Natural killer cell (primary cell): ENCODE data around the gene TMTC2. TPM values are rescaled to one million over a fixed set of nuclear protein-coding genes. Genes with fewer than 3 reads are reported as not detected.

Experiments
- ATAC-seq, 3 donors: fragments of 150-1000 bp in 2 of 3; fragments of 200-7000 bp in 1 of 3; cut with Tn5 transposase; 1 replicate in 1 of 3; 2 replicates in 2 of 3; pipeline ENCODE4 v1.10.0; 2021; ENCODE audit warnings: mild to moderate bottlenecking in 2 of 3, moderate library complexity in 2 of 3
- DNase-seq, 2 donors: peaks; one replicate each; pipeline versions ENCODE4 v3.0.0 to v3.0.0-alpha.2; 2013 to 2021; ENCODE audit warnings: mixed read lengths in 1 of 2
- H3K27ac ChIP-seq: one replicate; pipeline ENCODE4 v1.5.1; 2013; ENCODE audit warnings: mild to moderate bottlenecking, low read length
- H3K27me3 ChIP-seq: one replicate; pipeline ENCODE4 v1.6.1; 2013; ENCODE audit warnings: low read length; ENCODE audit not compliant: control insufficient read depth, insufficient read depth
- H3K36me3 ChIP-seq: one replicate; pipeline ENCODE4 v1.6.1; 2013; ENCODE audit warnings: low read length; ENCODE audit not compliant: control insufficient read depth, insufficient read depth
- H3K4me1 ChIP-seq: one replicate; pipeline ENCODE4 v1.6.1; 2013; ENCODE audit warnings: low read length; ENCODE audit not compliant: control insufficient read depth, insufficient read depth
- H3K4me3 ChIP-seq: one replicate; pipeline ENCODE4 v1.5.1; 2013; ENCODE audit warnings: low read length
- H3K9me3 ChIP-seq: one replicate; pipeline ENCODE4 v1.6.1; 2013; ENCODE audit warnings: low read length; ENCODE audit not compliant: control insufficient read depth, insufficient read depth
- H3K27ac Mint-ChIP-seq, 2 donors: one replicate each; pipeline ENCODE4 v1.8.0; 2022; ENCODE audit warnings: mild to moderate bottlenecking in 2 of 2, mixed read lengths in 2 of 2, moderate library complexity in 1 of 2
- H3K27me3 Mint-ChIP-seq, 2 donors: one replicate each; pipeline ENCODE4 v1.8.0; 2022; ENCODE audit warnings: low read depth in 2 of 2, mixed read lengths in 2 of 2
- H3K36me3 Mint-ChIP-seq: one replicate; pipeline ENCODE4 v1.8.0; 2022; ENCODE audit warnings: mixed read lengths
- H3K4me1 Mint-ChIP-seq, 2 donors: one replicate each; pipeline ENCODE4 v1.8.0; 2022; ENCODE audit warnings: mixed read lengths in 2 of 2
- H3K4me3 Mint-ChIP-seq: one replicate; pipeline ENCODE4 v1.8.0; 2022; ENCODE audit warnings: mild to moderate bottlenecking, moderate library complexity, mixed read lengths
- H3K9me3 Mint-ChIP-seq, 2 donors: one replicate each; pipeline ENCODE4 v1.8.0; 2022; ENCODE audit warnings: mixed read lengths in 2 of 2
- whole genome bisulfite sequencing: methylation state at CpG from one replicate; pipeline ENCODE4 v1.1.7; 2013; ENCODE audit warnings: missing lambda C conversion rate; ENCODE audit not compliant: insufficient coverage; 5-methylcytosine and 5-hydroxymethylcytosine counted together
- intact Hi-C: fragments of 100-400 bp; cut with micrococcal nuclease; formaldehyde crosslinking; loops from one replicate; pipeline ENCODE4 v1.14.2; 2022
- total RNA-seq, 4 donors: library from RNA; stranded (reverse); fragments of 120-200 nt in 1 of 4; gene quantifications; one replicate each; pipeline versions ENCODE4 v1.2.3 to v1.2.4, GENCODE V29; 2013 to 2022
- TF ChIP-seq, protein P1 (sequence below): fragments of 200-600 bp; IDR thresholded peaks from one replicate; pipeline ENCODE4 v1.8.0; 2022; ENCODE audit warnings: antibody characterized with exemption

TMTC2 gene
- total RNA-seq, 3 donors from 2014 or later (not counting 1 experiment from before 2014, with no cell fraction given) = 1.4 to 2.3 (median 1.6) TPM

DNA sequence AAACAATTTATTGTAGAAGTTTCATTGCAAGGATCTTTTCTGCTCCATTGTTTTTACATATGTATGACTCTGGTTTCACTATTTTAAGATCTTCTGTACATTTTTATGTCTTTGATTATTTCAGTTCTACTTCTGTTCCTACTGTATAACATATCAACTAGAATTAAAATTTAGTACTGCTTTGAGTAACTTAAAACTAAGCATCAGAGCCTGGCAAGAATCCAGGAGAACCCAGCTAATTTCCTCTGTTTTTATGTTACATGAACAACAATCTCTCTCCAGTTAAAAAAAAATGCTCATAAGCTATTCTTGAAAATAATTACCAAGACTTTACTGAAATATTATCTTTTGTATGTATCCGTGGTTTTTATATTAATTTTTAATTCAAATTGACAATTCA is 370.7 kb downstream of the TMTC2 start:
- Histone ChIP-seq H3K36me3 (no peaks in the 10 kb centered on the region), H3K27ac (no peak overlapping the region), H3K9me3 (no peaks in the 10 kb centered on the region), H3K4me3 (no peak overlapping the region), H3K4me1 (no peaks in the 10 kb centered on the region), H3K27me3 (no peaks in the 10 kb centered on the region)
- no CpG with 5 or more reads among the region's 1 CpG for WGBS
- intact Hi-C loops = no loop called here
- TF ChIP-seq, protein P1, sequence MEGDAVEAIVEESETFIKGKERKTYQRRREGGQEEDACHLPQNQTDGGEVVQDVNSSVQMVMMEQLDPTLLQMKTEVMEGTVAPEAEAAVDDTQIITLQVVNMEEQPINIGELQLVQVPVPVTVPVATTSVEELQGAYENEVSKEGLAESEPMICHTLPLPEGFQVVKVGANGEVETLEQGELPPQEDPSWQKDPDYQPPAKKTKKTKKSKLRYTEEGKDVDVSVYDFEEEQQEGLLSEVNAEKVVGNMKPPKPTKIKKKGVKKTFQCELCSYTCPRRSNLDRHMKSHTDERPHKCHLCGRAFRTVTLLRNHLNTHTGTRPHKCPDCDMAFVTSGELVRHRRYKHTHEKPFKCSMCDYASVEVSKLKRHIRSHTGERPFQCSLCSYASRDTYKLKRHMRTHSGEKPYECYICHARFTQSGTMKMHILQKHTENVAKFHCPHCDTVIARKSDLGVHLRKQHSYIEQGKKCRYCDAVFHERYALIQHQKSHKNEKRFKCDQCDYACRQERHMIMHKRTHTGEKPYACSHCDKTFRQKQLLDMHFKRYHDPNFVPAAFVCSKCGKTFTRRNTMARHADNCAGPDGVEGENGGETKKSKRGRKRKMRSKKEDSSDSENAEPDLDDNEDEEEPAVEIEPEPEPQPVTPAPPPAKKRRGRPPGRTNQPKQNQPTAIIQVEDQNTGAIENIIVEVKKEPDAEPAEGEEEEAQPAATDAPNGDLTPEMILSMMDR = no peak
- H3K4me1 Mint-ChIP-seq = no peaks in the 10 kb centered on the region
- H3K4me3 Mint-ChIP-seq = no peak overlapping the region
- H3K36me3 Mint-ChIP-seq = no peaks in the 10 kb centered on the region
- H3K27ac Mint-ChIP-seq = no peak overlapping the region
- no peak for ATAC-seq
- H3K9me3 Mint-ChIP-seq = peaks cover 0 to 4% of the 10 kb centered on the region in 2 donors
- no peak for DNase-seq
- H3K27me3 Mint-ChIP-seq = no peaks in the 10 kb centered on the region

DNA sequence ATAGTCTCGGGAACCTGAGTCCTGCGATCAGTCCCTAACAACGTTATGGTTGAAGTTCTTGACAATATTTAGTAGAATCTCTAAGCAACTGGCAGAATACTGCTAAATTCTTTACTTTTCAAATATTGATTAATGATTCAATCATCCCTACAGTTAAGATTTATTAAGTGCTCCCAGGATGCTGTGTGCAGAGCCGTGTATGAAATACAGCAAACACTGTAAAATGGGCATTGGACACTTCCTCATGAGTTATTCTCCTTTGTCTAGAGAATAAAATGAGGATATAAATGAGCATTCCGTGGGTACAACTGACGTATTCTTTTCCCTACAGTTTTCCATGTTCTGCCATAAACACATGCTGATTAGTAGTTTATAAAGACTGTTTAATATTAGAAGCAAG is 372.4 kb downstream of the TMTC2 start:
- DNase-seq = no peak
- Histone ChIP-seq H3K27me3 (no peaks in the 10 kb centered on the region), H3K36me3 (no peaks in the 10 kb centered on the region), H3K27ac (no peak overlapping the region), H3K4me3 (no peak overlapping the region), H3K9me3 (no peaks in the 10 kb centered on the region), H3K4me1 (no peaks in the 10 kb centered on the region)
- Mint-ChIP-seq H3K4me3 (no peak overlapping the region), H3K27ac (no peak overlapping the region), H3K27me3 (no peaks in the 10 kb centered on the region), H3K9me3 (peaks cover 0 to 6% of the 10 kb centered on the region in 2 donors), H3K4me1 (no peaks in the 10 kb centered on the region), H3K36me3 (no peaks in the 10 kb centered on the region)
- TF ChIP-seq, protein P1 = no peak
- ATAC-seq = no peak
- intact Hi-C loops = no loop called here
- WGBS = 51% methylated on average over 5 of the region's 6 CpGs

DNA sequence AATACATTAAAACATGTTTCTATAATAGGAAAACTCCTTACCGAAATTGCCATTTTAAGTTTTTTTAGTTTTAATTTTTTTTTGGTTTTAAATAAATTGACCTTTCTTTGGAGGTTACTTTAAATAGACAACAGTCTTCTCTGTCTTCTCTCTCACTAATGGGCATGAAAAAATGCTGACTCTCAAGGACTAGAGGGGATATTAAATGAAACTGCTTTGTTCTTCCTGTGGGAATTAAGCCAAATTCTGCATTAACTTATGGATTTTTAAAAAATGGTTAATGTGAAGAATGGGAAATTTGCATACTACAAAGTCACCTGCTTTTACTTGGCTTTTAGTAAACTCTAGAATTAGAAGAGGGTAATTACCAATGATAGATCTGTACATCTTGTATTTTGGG is 378.9 kb downstream of the TMTC2 start:
- TF ChIP-seq, protein P1 = no peak
- WGBS = no CpG with 5 or more reads among the region's 1 CpG
- DNase-seq = no peak
- no peaks in the 10 kb centered on the region for H3K4me1 ChIP-seq
- no peaks in the 10 kb centered on the region for H3K36me3 ChIP-seq
- no peak for ATAC-seq
- no peak overlapping the region for H3K27ac ChIP-seq
- intact Hi-C loops = no loop called here
- no peaks in the 10 kb centered on the region for H3K4me1 Mint-ChIP-seq
- H3K27me3 ChIP-seq = no peaks in the 10 kb centered on the region
- peaks cover 10 to 17% of the 10 kb centered on the region in 2 donors for H3K9me3 Mint-ChIP-seq
- no peaks in the 10 kb centered on the region for H3K36me3 Mint-ChIP-seq
- no peaks in the 10 kb centered on the region for H3K27me3 Mint-ChIP-seq
- no peaks in the 10 kb centered on the region for H3K9me3 ChIP-seq
- no peak overlapping the region for H3K27ac Mint-ChIP-seq
- H3K4me3 ChIP-seq = no peak overlapping the region
- no peak overlapping the region for H3K4me3 Mint-ChIP-seq

DNA sequence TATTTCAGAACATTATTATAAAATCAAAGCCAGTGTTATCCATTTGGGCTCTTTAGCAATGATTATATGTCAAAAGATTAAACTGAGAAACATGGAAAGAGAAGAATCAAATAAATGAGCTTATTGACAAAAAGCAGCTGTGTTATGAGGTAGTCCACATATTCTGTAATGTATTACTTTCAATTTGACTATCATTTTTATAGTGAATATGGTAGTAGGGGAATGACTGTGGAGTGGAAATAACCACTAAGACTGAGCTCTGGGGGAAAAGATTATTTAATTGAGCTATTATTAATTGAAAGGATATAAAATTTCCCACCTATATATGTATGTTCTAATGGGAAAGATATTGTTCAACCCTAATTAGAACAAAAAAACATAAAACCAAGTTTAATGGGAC is 381.3 kb downstream of the TMTC2 start:
- no peak for DNase-seq
- Mint-ChIP-seq H3K4me1 (no peaks in the 10 kb centered on the region), H3K36me3 (no peaks in the 10 kb centered on the region), H3K9me3 (peaks cover 25 to 26% of the 10 kb centered on the region in 2 donors), H3K27me3 (no peaks in the 10 kb centered on the region), H3K27ac (no peak overlapping the region), H3K4me3 (no peak overlapping the region)
- no peak overlapping the region for H3K27ac ChIP-seq
- H3K36me3 ChIP-seq = no peaks in the 10 kb centered on the region
- H3K27me3 ChIP-seq = no peaks in the 10 kb centered on the region
- no peaks in the 10 kb centered on the region for H3K4me1 ChIP-seq
- H3K4me3 ChIP-seq = no peak overlapping the region
- TF ChIP-seq, protein P1 = no peak
- intact Hi-C loops = no loop called here
- H3K9me3 ChIP-seq = no peaks in the 10 kb centered on the region
- no peak for ATAC-seq
